Measurements from ENCODE around the gene TUNAR.

GRCh38 chr14:95941897-95942296 is 65.3 kb downstream of the TUNAR start:
- TF ChIP-seq CTCF (IDR thresholded peaks at IDR 0.05) (no peak), POLR2A (IDR thresholded peaks at IDR 0.05) (no peak)

Data from tibial nerve (tissue), 3 donors.